Adrenal gland (tissue), 5 donors: ENCODE results near the gene RAD51D.

ENCODE experiments used
- CTCF ChIP-seq, 6 experiments: fragments of 450-650 bp in 4 of 6; fragments of 200-600 bp in 2 of 6; sonication (generic) in 1 of 6; IDR thresholded peaks; 1 replicate in 5 of 6; 2 replicates in 1 of 6; pipeline versions ENCODE4 v1.5.1 to v1.8.0; 2016 to 2021; ENCODE audit warnings: antibody characterized with exemption in 6 of 6, mild to moderate bottlenecking in 2 of 6, moderate library complexity in 1 of 6
- POLR2A ChIP-seq, 2 donors: fragments of 450-650 bp; IDR thresholded peaks; one replicate each; pipeline ENCODE4 v1.6.1; 2017; ENCODE audit warnings: antibody characterized with exemption in 2 of 2, mild to moderate bottlenecking in 2 of 2, moderate library complexity in 1 of 2
- donor health status: DM: no; HTN: no; CAD: no.

GRCh38 chr17:35074711-35075707 lies 44.7 kb downstream of the RAD51D start:
- TF ChIP-seq CTCF (IDR thresholded peaks at IDR 0.05) (no peak), POLR2A (IDR thresholded peaks at IDR 0.05) (no peak)
